ENCODE measurements around the gene BACE2. TPM values are rescaled to one million over a fixed set of nuclear protein-coding genes. Genes with fewer than 3 reads are reported as not detected.

The BACE2 gene
- total RNA-seq, 1 experiment from 2014 or later = 131 TPM

DNA sequence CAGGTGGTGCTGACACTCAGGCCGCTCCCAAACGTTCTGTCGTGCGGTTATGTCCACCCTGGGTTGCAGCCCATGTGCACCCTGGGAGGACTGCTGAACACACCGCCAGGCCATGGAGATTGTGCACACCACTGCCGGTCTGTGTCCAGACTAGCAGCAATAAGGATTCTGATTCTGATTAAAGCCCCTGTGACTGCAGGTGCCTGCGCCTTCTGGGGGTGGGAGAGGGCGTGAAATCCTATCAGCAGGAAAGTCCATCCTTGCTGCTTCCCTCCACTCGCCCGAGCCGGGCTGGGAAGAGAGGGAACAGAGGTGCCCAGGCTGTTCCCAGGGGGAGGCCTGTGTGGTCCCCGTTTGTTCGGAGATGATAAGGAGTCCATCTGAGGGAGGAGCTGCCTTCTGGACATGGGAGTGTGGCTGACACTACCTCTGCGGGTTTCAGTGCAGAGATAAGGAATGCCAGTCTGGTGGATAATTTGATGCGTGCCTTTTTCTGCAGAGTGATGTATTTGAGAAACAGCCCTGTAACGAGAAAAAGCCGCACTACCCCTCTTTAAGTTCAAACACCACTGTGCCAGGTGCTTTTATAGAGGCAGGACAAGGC is 41.2 kb downstream of the BACE2 start:
- DNase-seq (ENCODE audit: extremely low read depth, low read depth) = no peak

DNA sequence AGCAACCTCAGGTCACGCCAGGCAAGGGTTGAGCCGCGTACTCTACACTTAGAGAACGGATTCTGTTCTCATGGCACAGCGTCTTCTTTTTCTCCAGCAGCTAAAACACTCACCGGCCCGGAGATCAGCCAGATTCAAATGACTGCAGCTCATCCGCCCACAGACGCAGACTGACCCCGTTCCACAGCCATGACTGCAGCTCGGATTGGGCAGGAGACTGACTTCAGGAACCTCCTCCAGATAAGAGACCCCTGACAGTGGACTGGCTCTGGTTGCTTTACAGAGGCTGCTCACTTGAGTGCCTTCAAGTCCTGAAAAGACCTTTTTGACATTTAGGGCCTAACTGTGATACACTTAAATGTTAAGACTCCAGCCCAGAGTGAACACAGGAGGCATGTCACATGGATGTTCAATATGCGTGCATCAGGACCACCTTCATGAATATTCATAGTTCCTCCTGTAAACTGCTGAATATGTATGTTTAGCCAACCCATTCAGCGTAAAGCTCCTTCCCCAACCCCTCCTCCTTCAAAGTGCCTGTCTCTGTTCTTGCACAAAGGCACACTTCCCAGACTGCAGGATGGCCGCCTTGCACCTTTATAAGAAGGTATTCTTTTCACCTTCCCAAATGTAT is 42.6 kb downstream of the BACE2 start:
- DNase-seq (ENCODE audit: extremely low read depth, low read depth) = no peak

DNA sequence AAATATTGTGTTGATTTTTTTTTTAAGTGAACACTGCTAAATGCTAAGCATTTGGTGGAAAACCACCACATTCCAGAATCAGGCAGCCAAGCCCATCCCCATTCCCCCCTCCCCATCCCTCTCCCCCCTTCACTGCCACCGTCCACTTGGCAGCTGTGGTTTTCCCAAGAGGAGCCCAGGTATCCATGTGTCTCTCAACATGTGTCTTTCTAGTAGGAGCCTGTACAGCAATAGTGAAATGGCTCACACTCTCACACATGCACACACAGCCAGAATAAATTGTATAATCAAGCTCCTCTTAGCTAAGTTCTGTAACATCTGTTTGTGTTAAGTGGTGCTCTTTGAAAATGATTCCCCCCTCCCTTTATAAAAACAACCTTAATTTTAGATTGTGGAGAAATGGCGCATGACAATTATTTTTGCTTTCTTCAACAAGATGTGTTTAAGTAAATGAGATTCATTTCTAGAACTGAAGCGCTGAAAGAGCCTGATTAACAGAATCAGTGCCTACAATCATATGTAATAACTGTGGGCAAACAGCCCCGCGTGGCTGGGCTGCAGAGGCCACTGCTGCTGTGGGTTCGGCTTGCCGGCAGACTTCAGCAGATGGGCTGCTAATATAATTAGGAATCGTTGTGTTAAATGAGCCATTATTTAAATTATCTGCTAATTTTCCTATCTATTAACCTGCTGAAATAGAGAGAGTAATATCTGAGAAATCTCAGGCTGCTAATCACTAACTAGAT is 43.3 kb downstream of the BACE2 start:
- DNase-seq (ENCODE audit: extremely low read depth, low read depth) = no peak

DNA sequence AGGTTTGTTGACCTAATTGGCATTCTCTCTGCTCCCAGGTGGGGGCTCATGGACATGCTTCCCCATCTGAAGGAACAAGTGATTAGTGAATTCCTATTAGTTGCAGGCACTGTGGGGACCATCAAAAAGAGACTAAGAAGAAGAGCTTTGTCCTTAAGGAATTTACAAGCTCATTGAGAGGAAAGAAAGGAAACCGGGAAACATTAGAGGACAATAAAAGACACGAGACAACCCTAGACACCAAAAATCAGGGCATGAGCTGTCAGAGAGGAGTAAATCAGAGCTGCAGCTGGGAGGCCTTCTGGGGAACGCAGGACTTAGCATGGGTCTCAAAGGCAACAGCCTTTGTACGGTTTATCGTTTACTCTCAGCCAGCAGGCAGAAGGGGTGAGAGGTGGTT is 45.1 kb downstream of the BACE2 start:
- no peak for DNase-seq (ENCODE audit: extremely low read depth, low read depth)

DNA sequence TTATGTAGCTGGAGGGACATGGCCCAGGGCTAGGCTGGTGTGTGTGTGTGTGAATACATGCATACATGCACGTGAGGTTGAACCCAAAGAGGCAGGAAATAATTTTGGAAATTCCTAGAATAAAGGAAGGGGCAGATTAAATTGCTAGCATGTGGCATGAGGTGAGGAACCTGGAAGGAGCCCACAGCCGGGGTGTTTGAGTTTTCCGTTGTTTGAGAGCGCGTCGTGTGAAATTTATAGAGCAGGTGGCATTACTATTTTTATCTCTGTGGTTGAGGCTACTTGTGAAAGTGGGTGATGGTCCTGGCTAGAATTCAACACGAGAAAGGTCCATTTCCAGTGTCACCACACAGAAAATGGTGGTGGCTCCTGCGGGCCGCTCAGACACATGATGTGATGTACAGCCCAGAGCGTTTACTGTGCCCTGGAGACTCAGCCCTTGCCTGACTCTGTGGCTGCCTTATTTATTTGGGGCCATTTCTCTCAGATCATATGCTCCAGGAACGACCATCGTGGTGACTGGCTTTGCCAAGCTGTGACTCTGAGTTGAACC is 48.0 kb downstream of the BACE2 start:
- DNase-seq (ENCODE audit: extremely low read depth, low read depth) = no peak

DNA sequence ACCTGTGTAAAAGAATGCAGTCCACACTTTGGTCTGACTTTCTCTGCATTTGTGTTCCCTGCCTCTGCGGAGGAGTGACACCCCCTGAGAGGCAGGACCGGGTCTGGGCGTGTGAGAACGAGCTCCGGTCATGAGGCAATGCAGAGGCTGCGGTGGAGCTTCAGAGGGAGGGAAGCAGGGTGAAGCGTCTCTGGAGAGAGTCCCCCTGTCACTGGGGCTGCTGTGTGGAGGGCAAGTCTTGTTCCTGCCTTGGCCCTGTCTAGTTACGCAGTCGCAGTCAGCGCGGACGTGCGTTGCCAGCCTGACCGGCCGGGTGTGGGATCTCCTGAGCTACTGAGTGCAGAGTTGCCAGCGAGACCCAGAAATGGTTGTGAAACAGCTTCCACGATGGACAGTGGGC is 48.5 kb downstream of the BACE2 start:
- no peak for DNase-seq (ENCODE audit: extremely low read depth, low read depth)

DNA sequence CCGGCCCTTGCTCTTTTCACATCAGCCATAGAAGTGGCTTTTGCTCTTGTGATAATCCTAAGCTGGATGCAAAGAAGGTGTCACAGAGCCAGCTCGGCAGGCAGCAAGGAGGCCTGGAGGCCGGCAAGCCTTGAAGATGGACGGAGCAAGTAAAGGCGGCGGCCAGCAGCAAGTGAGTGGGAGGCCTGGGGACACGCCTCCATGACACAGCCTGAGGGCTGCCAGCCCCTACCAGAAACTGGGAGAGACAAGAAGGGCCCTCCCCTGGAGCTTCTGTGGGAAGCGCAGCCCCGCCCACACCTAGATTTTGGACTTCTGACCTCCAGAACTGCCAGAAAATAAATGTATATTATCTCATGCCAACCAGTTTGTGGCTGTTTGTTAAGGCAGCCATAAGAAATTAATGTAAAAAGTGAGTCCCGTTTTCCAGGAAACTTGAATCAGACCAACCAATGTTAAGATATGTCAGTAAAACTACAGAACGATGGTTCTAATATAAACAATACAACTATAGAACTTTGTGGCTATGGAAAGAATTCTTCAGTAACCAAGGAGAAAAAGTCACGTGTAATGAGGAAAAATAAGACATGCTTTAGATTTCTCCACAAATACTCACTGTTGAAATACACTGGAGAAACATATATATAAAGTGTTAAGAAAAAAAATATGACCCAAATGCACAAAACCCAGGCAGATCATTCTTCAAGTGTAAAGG is 49.9 kb downstream of the BACE2 start:
- DNase-seq (ENCODE audit: extremely low read depth, low read depth) = no peak

DNA sequence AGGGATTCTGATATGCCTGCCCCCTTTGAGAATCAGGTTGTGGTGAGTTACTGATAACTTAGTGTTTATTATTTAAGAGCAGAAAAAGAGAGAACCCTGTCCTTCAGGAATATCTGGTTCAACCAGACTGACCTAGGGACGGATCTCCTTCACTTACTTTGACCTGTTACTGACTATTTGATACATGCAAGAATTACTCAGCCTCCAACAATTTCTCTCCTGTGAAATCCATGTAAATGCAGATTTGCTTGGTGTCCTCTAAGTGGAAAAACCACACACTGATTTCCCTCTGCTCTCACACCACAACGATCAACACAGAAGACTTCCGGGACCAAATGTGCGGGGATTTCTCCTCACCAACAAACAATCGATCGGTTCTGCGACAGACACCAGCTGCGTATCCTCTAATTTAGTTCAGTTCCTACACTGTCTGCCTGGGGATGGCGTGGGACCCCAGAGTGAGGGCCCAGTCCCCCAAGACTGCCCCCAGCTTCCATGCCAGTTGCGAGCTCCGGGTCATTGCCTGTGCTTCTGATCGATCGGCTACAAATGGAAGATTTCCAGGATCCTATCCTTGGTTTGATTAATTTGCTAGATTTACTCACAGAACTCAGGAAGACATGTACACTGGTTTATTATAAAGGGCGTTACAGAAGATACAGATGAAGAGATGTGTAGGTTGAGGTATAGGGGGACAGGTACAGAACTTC is 51.7 kb downstream of the BACE2 start:
- no peak for DNase-seq (ENCODE audit: extremely low read depth, low read depth)

DNA sequence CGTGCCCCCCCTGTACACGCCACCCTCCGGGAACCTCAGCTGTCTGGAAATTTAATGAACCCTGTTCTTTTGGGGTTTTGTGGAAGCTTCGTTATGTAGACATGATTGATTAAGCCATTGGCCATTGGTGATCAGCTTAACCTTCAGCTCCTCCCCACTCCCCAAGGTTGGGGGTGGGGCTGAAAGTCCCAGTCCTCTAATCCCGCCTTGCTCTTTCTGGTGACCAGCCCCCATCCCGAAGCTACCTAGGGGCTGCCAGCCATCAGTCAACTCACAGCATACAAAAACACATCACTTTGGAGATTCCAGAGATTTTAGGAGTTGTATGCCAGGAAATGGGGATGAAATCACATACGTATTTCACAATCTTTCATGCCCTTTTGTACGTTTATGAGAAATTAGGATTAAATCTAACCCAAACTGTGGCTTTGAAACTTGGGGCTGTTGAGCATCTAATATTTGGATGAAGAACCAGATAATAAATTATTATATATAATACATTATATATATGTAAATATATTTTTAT is 52.3 kb downstream of the BACE2 start:
- DNase-seq (ENCODE audit: extremely low read depth, low read depth) = no peak

DNA sequence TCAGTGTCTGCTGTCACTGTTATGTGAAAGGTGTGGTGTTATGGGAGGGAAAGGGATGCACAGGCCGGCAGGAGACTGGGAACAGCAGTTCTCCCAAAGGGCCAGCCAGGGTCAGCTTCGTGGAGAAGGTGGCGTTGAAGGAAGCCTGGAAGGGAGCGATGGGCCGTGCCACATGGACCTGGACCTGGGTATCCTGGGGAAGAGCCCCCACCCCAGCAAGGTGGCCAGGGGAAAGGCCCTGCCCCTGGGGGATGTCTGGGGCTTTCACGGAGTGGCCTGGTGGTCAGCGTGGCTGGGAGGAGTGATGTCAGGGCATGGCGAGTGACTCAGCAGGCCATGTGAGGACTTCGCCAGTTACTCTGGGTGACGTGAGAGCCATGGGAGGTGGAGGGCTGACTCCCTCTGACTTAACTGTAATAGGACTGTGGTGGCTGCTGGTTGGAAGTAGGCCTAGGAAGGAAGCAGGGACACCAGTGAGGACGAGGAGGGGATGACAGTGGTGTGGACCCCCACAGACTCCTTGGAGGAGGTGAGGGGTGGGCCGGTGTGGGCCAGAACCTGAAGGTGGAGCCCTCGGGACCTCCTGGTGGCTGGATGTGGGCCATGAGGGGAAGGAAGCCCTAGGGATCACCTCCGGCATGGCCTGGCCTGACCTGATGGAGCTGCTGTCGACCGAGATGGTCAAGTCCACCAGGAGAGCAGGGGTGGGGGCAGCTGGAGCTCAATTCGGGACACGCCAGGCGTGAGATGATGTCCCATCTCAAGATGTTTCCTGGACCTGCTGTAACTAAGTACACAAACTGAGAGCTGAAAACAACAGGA is 54.5 kb downstream of the BACE2 start:
- DNase-seq (ENCODE audit: extremely low read depth, low read depth) = no peak

DNA sequence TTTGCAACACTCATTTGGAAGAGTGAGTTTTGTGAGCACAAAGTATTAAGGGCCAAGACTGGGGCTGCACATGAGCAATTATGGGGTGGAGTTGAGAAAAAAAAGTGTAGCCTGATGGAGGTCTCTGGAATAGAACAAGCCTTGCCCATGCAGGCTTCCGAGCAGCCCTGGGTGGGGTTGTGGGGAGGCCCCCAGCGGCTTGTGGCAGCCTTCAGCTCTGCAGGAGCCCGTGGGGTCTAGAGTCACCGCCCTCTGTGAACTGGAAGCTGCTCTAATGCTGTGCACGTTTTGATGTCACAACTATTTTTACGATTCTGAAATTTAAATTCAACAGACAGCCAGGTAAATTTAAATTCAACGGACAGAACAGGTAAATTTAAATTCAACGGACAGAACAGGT is 58.9 kb downstream of the BACE2 start:
- DNase-seq (ENCODE audit: extremely low read depth, low read depth) = no peak

DNA sequence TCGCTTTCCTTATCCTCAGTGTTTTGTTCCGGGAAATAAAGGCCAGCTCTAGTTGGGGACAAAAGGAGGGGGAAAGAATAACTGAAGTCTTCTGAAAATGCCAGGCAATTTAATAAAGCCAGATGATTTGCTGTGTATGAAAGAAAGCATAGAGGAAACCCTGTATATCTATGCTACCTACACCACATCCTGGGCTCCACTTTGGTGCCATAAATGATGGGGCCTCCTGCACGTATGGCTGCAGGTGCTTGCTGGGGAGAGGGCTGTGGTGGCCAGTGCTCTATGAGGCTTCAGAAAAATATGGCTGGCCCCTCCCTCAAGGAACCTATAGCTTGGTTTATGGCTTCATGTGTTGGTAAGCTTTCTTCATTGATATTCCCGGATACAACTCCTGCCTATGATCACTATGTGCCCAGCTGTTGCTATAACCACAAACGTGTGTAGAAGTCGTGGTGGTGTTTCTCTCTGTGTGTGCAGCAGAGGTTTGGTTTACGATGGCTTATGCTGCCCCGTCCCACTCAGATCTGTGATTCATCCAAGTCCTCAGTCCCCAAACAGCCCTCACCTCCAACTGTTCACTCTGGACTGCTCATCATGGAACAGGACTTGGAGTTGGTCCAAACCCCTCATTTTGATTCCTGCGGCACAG is 59.5 kb downstream of the BACE2 start:
- DNase-seq (ENCODE audit: extremely low read depth, low read depth) = no peak

DNA sequence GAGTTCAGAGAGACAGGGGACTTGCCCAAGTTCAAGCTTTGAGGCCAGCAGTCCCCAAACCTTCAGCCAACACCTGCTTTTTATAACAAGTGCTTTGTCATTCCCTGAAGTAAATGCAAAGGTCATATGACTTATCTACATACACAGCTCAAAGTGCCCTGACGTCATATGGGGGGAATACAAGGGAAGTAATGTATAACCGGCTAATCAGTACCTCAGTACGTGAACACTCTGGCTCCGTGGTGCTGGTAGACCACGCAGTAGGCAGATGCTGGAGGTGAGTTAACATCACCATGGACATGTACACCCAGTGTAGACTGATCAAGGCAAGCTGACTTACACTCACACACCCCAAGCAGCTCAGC is 60.0 kb downstream of the BACE2 start:
- no peak for DNase-seq (ENCODE audit: extremely low read depth, low read depth)

DNA sequence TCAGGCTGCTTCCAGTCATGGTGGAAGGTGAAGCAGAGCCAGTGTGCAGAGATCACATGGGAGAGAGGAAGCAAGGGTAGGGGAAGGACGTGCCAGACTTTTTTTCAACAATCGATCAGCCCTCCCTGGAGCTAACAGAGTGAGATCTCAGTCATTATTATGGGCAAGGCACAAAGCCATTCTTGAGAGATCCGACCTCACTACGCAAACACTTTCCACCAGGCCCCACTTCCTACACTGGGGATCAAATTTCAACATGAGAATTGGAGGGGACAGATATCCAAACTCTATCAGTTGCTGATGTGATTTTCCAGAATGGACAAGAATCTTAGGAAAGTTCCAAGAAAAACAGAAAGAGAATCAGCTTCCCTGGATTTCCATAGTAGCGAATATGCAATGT is 60.5 kb downstream of the BACE2 start:
- DNase-seq (ENCODE audit: extremely low read depth, low read depth) = no peak

DNA sequence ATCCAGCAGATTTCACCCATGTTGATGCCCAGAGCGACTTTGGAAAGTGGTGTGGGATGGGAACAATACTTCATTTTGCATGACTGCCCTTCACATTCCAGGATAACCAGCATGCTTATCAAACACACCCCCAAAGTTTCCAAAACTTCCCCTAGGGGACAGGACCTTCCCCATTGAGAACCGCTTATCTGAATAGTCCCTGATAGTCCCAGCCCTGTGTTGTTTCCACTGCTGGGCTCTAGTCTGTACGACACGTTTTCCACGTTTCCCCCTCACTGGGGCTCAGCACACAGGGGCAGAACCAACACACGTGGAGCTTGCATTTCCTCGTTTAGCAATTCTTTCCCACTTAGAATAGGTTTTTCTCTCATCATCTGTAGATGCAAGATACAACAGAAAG is 61.0 kb downstream of the BACE2 start:
- DNase-seq (ENCODE audit: extremely low read depth, low read depth) = no peak

DNA sequence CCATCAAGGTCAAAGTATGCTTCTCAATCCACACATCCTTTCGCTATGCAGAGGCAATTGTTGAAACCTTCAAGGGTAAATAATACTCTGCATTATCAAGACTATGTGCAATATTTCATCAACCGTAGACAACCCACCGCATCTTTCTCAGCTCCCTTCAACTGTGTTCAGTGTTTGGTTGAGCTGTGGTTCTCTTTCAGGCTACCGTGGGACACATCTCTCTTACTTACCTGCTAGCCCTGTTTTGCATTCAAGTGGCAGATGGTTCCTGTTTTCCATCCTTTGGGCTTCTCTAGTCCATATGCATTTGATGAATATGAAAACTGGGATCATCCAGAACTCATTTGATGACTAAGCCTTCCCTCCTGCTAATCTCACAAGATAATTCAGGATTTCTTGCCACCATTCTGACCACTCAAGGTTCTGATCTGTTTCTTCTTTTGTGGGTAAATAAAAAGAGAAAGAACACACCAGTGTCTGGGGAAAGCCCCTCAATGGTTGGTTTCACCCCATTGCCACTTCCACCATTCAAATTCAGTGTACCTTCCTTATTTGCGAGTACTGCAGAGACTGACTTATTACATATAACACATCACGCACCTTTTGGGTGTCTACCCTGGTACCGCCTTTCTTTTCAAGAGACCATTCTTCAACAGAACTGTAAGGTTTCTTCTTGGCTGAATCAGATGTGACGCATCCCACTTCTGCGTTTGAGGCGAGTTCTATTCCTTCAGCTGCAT is 61.7 kb downstream of the BACE2 start:
- no peak for DNase-seq (ENCODE audit: extremely low read depth, low read depth)

DNA sequence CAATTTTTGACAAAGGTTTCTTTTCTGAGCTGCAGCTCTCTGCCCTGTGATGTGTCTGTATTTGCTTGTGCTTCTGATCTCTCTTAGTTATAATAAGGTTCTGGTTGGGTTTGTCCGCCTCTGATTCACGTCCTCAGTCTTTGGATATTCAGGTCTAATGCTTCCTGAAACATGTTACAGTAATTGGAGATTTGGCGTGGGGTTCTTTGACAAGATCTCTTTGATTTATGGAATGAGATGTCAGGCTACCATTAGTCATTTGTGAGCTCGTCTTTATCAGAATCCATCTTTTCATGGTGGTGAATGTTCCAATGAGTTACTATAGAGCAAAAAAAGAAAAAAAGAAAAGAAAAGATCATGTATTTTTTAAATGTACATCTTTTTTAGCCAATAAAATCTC is 62.5 kb downstream of the BACE2 start:
- no peak for DNase-seq (ENCODE audit: extremely low read depth, low read depth)

DNA sequence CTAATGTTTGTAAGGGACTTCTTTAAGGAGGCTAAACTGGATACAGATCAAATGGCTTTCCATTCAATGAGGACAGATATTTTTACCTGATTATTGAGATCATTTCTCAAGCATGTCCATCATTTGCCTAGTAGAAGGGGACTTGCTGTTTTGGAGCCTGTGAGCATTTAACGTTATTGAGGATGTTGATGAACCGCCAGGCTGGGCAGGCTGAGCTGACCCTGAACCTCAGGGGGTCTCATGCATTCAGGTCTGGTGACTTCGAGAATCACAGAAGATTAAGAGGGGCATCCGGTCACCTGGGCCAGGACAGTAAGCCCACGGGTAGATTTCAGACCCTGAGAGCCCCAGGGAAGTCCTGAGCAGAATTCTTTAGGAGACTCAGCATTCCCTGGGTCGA is 63.1 kb downstream of the BACE2 start:
- DNase-seq (ENCODE audit: extremely low read depth, low read depth) = no peak

Measured in NCI-H460 (cell line).